WI38 (cell line): ENCODE data around the gene ANKRD23.

ENCODE experiments used
- H3K4me3 ChIP-seq: 2 replicates; pipeline ENCODE4 v1.5.1; 2011; ENCODE audit warnings: low read depth, mild to moderate bottlenecking, control low read depth, low read length
- TF ChIP-seq, protein P1 (sequence below): IDR thresholded peaks from 2 replicates; pipeline ENCODE4 v1.5.1; 2012; ENCODE audit warnings: low read depth, mild to moderate bottlenecking, control low read depth, low read length

The ANKRD23 gene

DNA sequence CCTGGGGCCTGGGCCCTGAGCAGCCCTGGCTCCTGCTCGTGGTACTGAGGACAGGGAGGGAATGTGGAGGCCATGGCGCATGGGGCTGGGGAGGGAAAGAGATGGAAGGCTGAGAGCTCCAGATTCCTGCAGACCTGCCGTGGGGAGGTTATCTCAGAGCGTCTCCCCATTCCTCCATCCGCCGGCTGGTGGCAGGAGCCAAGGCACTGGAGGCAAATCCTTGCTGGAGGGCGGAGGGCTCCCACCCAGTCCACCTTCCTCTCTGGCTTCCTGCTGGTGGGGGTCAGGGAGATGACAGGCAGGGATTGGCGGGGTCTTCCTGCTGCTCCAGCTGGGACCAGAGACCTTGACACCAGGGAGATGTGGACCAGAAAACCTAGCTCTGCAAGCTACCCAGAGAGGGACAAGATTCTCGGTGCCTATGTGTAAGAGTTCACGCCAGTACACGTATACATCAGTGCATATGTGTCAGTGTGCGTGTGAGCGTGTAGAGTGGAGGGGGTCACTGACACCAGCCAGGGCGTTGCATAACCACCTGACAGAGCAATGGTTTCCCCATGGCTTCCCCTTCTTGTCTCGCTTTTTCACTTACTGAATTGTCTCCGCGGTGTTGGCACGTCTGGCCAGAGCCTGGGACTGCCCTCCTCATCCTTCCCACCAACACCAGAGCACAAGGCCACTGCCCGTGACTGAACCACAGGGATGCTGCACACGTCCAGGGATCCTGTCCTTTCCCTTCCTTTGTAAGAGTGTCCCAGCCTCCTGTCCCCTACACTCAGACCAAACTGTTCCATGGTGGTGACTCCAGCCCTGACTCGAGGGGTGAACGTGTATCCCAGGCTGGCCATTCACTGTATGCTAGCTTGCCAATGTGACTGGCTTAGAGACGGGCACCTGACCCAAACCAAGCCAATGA lies 41.9 kb upstream of the ANKRD23 start:
- TF ChIP-seq, protein P1, sequence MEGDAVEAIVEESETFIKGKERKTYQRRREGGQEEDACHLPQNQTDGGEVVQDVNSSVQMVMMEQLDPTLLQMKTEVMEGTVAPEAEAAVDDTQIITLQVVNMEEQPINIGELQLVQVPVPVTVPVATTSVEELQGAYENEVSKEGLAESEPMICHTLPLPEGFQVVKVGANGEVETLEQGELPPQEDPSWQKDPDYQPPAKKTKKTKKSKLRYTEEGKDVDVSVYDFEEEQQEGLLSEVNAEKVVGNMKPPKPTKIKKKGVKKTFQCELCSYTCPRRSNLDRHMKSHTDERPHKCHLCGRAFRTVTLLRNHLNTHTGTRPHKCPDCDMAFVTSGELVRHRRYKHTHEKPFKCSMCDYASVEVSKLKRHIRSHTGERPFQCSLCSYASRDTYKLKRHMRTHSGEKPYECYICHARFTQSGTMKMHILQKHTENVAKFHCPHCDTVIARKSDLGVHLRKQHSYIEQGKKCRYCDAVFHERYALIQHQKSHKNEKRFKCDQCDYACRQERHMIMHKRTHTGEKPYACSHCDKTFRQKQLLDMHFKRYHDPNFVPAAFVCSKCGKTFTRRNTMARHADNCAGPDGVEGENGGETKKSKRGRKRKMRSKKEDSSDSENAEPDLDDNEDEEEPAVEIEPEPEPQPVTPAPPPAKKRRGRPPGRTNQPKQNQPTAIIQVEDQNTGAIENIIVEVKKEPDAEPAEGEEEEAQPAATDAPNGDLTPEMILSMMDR = no peak
- H3K4me3 ChIP-seq = no peak overlapping the region

DNA sequence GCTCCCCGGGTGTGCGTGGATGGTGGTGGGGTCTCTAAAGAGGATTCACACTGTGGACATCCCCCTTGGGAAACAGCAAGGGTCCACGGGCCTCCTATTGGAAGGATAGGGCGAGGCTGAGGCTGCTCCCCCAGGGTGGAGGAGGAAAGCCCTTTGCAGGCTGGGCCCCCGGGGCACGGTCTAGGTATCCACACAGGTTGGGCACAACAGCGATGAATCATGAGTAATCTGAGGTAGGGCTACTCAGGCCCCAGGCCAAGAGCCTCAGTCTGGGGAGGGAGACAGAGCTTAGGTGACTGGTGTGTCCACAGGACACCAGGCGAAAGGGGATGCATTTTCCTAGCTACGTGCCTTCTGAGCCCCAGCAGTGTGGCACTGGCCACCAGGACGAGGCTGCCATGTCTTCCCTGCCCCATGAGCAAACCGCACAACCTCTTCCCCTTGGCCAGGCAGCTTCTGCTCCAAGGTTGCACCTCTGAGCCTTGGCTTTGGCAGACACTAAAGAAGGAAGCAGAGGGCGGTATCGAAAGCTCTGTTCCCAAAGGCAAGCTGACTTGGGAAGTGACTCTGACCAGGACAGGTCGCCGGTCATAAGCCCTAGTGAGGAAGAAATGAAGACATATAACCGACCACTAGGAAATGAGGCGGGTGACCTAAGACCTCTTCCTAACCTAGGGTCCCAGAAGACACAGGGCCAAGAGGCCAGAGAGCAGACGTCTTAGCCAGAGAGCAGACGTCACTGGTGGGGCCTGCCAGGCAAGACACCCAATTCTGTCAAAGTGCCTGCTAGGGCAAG lies 40.7 kb upstream of the ANKRD23 start:
- H3K4me3 ChIP-seq = no peak overlapping the region
- TF ChIP-seq, protein P1 = no peak

DNA sequence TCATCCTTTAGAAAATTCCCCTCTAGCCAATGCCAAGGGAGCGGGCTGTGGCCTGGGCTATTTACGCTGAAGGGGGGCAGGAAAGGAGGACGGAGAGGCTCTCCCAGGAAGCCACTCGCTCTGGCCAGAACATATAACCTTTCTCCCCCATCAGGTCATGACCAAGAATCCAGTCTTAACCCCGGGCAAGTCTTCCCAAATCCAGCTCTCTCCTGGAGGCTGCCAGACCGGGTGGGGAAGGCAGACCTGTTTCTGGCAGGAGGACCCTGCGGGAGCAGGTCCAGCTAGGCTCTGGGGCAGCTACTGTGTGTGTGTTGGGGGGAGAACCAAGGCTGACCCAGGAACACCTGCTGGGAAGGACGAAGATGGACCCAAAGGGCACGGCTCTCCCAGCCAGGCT lies 39.5 kb upstream of the ANKRD23 start:
- TF ChIP-seq, protein P1 = no peak
- no peak overlapping the region for H3K4me3 ChIP-seq

GRCh38 chr2:96882906-96883305 lies 39.1 kb upstream of the ANKRD23 start:
- TF ChIP-seq, protein P1 = no peak

GRCh38 chr2:96882230-96882629 lies 38.4 kb upstream of the ANKRD23 start:
- TF ChIP-seq, protein P1 = no peak
- H3K4me3 ChIP-seq = no peak overlapping the region

More at GRCh38 chr2:96882906-96883305, 39.1 kb upstream of the ANKRD23 start:
- no peak overlapping the region for H3K4me3 ChIP-seq

DNA sequence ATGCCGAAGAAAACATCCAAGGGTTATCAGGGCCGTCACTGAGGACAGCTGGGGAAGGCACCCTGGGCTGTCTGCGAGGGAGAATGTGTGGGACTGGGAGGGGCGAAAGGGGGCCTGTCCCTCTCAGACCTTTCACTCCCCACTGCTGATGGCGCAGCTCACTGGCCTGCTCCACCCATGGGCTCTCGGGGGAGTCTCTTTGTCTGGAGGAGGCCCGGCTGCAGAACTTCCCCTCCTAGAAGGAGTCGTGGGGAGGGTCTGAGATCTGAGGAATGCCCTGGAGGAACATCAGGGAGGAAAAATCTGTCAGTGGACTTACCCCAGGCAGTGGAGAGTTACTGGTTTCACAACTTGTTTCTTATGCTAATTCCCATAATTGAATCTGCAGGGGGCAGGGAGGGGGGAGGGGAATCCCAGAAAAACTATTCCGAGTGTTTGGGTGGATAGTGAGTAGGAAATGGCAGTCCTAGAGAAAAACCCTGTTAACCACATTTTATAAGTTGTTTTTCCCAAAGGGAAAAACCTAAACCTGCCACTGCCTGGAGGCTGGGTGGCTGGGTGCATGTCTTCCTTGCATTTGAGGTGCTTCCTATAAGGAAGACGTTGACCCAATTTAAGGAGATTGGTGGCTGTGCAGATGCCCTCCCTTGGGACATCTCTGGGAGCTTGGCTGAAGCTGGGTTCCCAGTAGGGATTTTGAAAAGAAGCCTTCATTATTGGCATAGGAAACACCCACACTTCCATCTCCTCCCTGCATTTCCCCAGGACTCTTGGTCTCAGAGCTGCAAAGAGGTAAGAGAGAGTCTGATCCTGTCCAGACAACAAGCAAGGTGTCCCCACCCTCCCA lies 37.8 kb upstream of the ANKRD23 start:
- TF ChIP-seq, protein P1 = no peak
- no peak overlapping the region for H3K4me3 ChIP-seq
